Measurements from ENCODE around the gene RTF1. TPM values are rescaled to one million over a fixed set of nuclear protein-coding genes. Genes with fewer than 3 reads are reported as not detected.

The RTF1 gene
- total RNA-seq, 2 donors from 2014 or later = 33.5 to 35.9 TPM

DNA sequence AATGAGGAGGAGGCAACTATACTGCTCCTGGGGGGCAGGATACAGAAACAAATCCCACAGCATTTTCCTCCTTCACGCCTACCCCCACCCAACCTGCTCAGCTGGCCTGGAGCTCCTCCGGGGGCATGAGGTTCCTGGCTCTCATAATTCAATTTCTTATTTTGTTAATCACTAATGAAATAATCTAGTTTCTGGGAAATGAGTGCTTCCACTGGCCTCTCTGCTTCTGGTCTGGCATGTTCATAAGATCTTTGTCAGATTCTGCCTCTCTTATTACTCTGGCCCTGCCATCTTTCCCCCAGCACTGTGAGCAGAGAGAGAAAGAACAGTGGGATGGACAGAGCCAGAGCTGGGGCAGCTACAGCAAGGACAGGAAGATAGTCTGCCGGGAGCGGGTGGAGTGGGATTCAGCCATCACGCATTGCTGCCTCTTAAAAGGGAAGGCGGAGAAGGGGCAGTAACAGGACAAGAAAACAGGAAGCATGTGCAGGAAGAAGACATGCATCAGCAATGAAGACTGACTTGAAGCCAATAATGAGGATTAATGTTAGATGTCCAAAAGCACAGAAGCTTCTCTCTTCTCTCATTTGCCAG, 113.6 kb downstream of the RTF1 start:
- no peak for ATAC-seq (replicated peaks in 1 of 2)
- Mint-ChIP-seq H3K27me3 (ENCODE audit: low read depth) (no peaks in the 10 kb centered on the region), H3K4me1 (ENCODE audit: low read depth) (no peaks in the 10 kb centered on the region), H3K27ac (no peak overlapping the region), H3K9me3 (no peaks in the 10 kb centered on the region), H3K4me3 (no peak overlapping the region), H3K36me3 (ENCODE audit: insufficient read depth in 2 of 2) (peaks cover 9 to 11% of the 10 kb centered on the region in 2 donors)
- no peak for DNase-seq

Other genes with a start within 250 kb of the RTF1 start
- gene EXD1, start 186.3 kb upstream of the RTF1 start, total RNA-seq = not detected
- 10 to 100 TPM; 45.0 to 46.7 TPM for gene CHP1, start 185.8 kb upstream of the RTF1 start, total RNA-seq
- gene OIP5, start 84.5 kb upstream of the RTF1 start, total RNA-seq = 10 to 100 TPM; 15.3 TPM
- 100 to 1,000 TPM; 179 to 184 TPM for gene NUSAP1, start 84.2 kb upstream of the RTF1 start, total RNA-seq
- gene NDUFAF1, start 14.6 kb upstream of the RTF1 start, total RNA-seq = 10 to 100 TPM; 14.3 to 19.9 TPM
- gene ITPKA, start 76.8 kb downstream of the RTF1 start, total RNA-seq = 10 to 100 TPM; 12.9 to 14.9 TPM
- gene LTK, start 96.7 kb downstream of the RTF1 start, total RNA-seq = 1 to 10 TPM in 1 of 2 donors, under 1 TPM in 1; 0.72 to 1.7 TPM
- gene RPAP1, start 127.2 kb downstream of the RTF1 start, total RNA-seq = 10 to 100 TPM; 43.5 to 48.5 TPM
- gene TYRO3, start 142.1 kb downstream of the RTF1 start, total RNA-seq = 1 to 10 TPM; 2.2 to 3.0 TPM
- gene MGA, start 243.3 kb downstream of the RTF1 start, total RNA-seq = 10 to 100 TPM; 35.6 to 37.5 TPM

All from activated T-cell treated with anti-CD3 and anti-CD28 coated beads, Interleukin-2, amount 50 U/mL, for 72 hours (primary cell).